GM18511 (cell line): Measurements from ENCODE around the gene RNASEH1.
"Not testable (repeated sequence)": the region's sequence is repeated elsewhere in the genome, so short reads cannot be mapped to it uniquely, and the experiment has no call there.

ENCODE experiments used
- ATAC-seq: cut with Tn5 transposase; IDR thresholded peaks from one replicate; pipeline ENCODE4 v1.9.1; 2021; ENCODE audit warnings: mild to moderate bottlenecking, moderate library complexity; ENCODE audit not compliant: unreplicated experiment

The RNASEH1 gene

DNA sequence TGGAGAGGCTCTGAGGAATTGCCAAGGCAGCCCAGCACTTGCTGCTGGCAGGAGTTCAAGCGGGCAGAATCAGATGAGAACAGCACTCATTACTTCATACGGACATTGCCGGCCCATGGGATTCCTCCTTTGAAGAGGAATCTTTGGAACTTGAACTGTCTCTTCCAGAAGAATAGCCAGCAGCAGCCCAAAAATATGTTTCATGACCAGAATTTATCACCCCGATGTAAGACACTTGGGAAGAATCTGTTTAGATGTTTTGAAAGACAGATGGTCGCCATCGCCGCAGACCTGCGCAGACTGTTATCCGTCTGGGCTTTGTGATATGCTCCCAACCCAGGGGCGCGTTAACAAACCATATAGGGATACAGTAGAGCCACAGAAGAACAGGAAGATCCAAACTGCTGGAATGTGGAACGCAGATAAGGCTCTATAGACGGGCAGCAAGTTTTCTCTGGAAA is 35.1 kb downstream of the RNASEH1 start:
- no peak for ATAC-seq

DNA sequence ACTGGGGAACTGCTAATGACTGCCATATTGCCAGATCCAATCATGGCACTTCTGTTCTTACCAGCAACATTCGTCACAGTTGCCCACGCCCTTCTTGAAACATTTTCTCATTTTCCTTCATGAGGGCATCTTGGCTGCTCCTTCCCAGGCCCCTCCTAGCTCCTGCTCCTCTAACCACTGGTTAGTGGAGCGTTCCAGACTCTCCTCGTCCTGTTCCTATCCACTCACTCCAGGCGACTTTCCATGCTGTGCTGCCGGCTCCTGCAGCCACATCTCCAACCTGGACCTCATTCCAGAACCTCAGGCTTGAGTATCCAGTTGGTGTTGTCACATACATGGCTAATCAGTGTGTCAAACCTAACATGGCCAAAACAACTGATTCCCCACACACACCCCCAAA is 37.5 kb downstream of the RNASEH1 start:
- ATAC-seq = no peak

DNA sequence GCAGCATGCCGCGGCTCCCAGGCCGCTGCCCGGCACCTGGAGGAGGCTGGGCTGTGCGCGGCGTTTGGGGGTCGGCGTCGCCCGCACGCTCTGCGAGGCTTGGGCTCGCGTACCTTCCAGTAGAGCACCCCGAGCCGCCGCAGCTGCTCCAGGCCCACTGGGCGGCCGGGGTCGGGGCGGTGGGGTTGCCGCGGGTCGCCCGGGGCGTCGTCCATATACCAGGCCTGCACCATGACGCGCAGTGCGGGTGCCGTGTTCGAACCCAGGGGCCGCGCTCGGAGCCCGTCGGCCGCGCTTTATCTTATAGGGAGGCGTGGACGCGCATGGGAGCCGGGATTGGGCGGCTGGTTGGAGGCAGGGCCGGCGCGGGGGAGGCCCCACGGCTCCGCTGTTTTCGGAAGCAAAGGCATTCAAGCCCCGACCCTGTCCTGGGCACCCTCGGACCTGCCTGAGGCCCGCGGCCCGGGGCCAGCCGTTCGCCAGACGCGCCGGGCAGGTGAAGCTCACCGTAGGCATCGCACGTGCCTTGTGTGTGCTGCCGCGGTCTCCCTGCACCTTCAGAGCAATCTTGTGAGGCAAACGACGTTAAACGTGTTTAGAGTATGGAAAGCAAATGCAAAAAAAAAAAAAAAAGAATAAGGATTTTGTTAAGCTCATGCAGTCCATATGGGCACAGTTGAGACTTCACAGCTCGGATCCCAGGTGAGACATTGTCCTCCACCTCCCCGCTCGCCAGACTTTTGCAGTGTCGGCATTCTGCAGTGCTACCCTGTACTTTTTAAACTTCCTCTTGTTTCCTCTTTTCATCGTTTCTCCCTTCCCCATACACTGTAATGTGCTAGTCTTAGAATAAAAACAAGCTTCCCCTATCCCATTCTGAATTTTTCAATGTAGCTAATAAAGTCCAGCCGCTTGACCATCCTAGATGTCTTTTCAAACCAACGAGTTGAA is 38.6 kb downstream of the RNASEH1 start, which contains the start of gene ADI1:
TSS of gene ADI1 (minus strand) at position 277 of the 951 bp plus-strand sequence. CDS start at position 233, 44 bp downstream.
- peak; percentile 68 for ATAC-seq

DNA sequence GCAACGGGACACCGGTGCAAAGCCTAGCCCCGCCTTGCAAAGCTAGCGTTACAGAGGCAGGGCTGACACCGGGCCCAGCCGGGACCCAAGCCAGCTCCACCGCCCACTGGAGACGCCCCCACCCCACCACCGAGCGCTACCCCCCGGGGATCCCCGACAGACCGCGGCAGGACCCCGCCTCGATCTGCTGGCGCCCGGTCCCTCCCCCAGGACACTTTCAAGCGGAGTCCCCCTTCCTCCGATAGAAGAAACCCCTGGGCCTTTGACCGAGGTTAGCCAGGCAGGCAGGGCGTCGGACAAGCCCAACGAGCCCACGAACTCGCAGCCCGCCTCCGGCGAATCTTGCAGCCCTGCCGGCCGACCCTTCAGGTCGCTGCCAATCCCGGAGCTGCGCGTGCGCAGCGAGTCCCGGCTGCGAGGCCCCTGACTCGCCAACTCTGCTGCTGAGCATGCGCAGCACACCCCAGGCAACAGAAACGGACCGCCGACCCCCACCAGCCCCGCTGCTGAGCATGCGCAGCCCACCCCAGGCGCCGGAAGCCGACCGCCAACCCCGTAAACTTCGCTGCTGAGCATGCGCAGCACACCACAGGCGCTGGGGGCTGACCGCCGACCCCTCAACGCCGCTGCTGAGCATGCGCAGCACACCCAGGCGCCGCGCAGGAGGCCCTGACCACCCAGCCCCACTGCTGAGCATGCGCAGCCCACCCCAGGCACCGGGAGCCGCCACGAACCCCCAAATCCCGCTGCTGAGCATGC is 39.5 kb downstream of the RNASEH1 start:
- peak; percentile 82 for ATAC-seq

DNA sequence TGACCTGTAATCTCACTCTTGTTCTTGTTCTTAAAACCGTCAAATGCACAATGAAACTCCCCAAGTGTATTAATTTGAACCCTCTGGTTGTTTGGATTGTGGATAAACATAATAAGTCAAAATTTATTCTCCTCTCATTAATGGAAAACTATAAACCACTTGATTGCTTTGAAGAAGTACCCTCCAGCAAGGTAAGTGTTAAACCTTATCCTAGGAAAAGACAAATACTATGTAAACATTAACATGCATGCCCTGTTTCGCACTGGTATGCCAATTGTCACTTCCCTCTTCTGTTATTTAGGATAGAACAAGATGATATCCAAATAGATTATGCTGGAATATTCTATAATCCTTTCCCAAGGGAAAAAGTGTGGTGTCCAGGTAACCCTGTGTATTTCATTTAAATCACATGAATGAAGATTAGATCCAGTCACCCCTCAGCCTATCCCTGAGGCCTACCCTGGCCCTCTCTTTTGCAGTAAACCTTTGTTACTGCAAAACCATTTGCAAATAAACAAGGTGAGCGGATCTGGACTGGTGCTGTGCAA is 40.1 kb downstream of the RNASEH1 start:
- peak; percentile 35 for ATAC-seq

DNA sequence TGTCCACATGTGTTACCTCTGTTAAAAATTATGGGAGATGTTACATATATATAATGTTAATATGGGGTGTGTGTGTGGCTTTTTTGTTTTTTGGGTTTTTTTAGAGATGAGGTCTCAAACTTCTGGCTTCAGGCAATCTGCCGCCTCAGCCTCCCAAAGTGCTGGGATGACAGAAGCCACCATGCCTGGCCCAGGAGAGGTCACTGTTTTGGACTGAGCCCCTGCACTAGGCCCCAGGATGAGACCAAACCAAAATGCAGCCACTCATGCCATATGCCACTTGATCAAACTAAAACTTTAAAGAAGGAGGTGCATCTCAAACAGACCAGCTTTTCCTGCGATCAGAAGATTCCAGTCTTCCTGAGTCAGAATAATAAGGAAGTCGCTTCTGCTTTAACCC is 41.3 kb downstream of the RNASEH1 start:
- ATAC-seq = no peak

DNA sequence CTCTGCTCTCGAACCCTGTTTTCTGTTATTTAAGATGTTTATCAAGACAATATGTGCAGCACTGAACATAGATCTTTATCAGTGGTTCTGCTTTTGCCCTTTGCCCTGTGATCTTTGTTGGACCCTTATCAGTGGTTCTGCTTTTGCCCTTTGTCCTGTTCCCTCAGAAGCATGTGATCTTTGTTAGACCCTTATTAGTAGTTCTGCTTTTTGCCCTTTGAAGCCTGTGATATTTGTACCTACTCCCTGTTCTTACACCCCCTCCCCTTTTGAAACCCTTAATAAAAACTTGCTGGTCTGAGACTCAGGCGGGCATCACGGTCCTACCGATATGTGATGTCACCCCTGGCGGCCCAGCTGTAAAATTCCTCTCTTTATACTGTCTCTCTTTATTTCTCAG is 42.7 kb downstream of the RNASEH1 start:
- ATAC-seq = not testable (repeated sequence)

DNA sequence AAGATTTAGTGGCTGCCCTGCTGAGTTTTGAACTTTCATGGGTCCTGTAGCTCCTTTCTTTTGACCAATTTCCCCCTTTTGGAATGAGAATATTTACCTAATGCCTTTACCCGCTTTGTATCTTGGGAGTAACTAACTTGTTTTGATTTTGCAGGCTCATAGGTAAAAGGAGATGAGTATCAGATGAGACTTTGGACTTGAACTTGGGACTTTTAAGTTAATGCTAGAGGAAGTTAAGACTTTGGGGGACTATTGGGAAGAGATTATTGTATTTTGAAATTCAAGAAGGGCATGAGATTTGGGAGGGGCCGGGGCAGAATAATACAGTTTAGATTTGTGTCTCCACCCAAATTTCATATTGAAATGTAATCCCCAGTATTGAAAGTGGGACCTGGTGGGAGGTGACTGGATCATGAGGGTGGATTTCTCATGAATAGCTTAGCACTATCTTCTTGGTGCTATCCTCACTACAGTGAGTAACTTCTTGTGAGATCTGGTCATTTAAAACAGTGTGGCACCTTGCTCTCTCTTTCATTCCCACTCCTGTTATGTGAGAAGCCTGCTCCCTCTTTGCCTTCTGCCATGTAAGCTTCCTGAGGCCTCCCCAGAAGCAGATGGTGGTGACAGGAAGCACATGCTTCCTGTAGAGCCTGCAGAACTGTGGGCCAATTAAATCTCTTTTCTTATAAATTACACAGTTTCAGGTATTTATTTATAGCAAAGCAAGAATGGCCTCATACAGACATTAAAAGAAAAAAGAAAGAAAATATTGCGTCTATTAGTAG is 44.9 kb downstream of the RNASEH1 start:
- no peak for ATAC-seq

DNA sequence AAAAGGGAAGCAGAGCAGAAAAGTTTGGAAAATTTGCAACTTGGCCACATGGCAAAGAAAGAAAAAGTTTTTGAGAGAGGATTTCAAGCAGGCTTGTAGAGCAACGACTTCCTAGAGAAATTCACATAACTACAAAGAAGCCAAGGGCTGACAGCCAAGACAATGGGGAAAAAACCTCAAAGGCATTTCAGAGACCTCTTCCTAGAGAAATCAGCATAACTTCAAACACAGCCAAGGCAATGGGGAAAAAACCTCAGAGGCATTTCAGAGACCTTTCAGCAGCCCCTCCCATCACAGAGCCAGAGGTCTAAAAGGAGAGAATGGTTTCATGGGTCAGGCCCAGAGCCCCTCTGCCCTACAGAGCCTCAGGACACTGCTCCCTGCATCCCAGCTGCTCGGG is 46.0 kb downstream of the RNASEH1 start:
- ATAC-seq = no peak

DNA sequence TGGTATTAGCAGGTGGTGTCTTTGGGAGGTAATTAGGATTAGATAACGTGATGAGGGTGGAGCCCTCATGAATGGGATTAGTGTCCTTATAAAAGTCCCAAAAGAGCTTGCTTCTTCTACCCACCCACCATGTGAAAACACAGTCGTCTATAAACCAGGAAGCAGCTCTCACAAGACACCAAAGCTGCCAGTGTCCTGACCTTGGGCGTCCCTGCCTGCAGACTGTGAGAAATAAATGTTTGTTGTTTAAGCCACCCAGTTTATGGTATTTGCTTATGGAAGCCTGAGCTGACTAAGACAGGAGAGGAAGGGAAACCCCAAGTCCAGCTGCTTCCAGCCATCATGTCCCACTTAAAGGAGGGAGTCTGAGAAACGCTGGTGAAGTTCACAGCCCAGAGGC is 52.4 kb downstream of the RNASEH1 start:
- ATAC-seq = peak; percentile 58

DNA sequence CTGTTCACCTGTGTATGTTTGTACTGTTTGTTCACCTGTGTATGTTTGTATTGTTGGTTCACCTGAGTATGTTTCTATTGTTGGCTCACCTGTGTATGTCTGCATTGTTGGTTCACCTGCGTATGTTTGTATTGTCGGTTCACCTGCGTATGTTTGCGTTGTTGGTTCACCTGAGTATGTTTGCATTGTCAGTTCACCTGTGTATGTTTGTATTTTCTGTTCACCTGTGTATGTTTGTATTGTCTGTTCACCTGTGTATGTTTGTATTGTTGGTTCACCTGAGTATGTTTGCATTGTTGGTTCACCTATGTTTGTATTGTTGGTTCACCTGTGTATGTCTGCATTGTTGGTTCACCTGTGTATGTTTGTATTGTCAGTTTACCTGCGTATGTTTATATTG is 53.4 kb downstream of the RNASEH1 start:
- ATAC-seq = no peak

DNA sequence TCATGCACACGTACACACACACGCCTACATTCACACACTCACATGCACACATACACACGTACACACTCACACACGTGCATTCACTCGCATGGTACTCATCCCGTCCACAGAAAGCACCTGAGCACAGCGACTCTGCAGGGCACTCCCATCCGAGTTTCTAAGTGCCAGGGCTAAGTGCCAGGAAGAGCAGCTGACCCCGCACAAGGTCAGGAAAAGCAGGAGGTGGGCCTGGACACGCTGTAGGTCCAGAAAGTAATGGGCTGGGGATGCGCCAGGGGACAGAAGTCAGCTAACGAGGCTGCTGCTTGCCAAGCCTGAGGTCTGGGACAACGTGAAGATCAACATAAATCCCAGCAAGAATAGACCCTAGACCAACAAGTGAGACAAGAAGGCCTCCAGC is 54.6 kb downstream of the RNASEH1 start:
- ATAC-seq = no peak

DNA sequence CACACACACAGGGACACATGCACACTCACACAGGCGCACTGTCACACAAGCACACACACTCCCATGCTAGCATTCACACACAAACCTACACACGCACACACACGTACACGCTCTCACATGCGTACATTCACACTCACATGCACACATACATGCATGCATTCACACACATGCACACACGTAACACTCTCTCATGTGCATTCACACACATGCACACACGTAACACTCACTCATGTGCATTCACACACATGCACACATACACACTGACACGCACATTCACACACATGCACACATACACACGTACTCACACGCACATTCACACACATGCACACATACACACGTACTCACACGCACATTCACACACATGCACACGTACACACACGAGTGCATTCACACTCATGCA is 55.1 kb downstream of the RNASEH1 start:
- no peak for ATAC-seq

DNA sequence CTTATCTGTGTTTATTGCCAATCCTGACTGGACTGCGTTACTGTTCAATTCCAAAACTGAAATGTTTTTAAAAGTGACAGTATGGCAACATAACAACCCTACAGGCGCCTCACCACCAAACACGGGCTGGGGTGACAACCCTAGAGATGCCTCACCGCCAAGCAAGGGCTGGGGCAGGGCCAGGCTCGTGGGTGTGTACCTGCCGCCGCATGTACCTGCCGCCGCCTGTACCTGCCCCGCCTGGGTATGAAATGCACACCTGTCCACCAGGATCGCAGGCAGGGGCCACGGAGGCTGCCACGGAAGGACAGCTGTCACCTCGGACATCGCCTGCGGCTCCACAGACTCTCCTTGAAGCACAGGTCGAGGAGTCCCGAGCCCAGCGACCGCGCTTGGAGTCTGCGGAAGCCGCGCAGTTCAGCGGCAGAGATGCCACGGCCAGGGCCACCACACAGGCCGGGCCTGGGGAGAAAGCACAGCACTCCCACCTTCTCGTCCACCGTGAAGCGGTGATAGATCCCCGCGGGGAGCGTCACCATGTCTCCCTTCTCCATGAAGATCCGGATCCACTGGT is 57.7 kb downstream of the RNASEH1 start:
- ATAC-seq = no peak

DNA sequence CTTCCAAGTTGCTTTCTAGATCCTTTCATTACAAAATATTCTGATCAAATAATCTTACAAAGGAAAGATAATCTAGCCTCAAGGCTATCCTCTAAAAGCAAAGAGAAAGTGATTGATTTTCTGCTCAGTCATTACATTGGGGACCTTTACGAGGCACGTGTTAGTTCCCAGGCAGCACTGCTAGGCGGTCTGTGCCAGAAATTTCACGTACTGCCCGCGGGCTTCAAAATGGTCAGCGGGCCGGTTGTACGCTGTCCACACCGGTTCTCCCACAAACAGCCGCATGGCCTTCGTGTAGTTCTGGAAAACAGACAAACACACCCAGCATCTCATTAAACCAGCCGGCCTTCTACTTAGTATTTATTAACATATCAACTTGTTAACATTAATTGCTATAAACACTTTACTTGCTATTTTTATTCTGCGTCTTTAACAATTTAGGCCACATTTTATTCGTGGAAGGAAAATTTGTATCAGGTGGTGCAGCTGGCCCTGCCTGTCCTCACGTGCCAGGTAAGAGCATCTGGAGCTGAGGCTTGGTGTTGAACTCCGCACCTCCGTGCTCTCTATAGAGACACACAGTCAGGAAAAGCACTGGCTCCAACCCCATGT is 59.2 kb downstream of the RNASEH1 start:
- no peak for ATAC-seq

DNA sequence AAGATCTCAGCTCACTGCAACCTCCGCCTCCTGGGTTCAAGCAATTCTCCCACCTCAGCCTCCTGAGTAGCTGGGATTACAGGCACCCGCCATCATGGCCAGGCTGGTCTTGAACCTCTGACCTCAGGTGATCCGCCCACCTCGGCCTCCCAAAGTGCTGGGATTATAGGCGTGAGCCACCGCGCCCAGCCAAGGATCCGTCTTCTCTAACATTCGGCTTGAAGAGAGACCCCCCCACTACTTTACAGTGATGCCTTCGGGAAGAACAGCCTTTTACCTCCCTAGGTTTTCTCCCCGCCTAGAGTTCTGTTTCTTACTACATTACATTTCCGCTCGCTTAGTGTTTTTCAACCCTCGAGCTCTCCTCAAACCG is 61.4 kb downstream of the RNASEH1 start:
- ATAC-seq = not testable (repeated sequence)
